ENCODE measurements around the gene TMEM232.
A peak's percentile ranks its signal among the peaks of the same experiment; 100 is the strongest.

Gene TMEM232

GRCh38 chr5:110630350-110630749 lies 96.1 kb downstream of the TMEM232 start:
- Histone ChIP-seq H3K36me3 (ENCODE audit: insufficient read depth, low read length) (no peaks in the 10 kb centered on the region), H3K4me3 (ENCODE audit: low read depth, low read length, poor library complexity, severe bottlenecking) (no peak overlapping the region), H3K4me2 (ENCODE audit: low read length) (no peak overlapping the region), H3K27ac (ENCODE audit: low read depth, low read length, poor library complexity, severe bottlenecking) (no peak overlapping the region), H3K9ac (ENCODE audit: low read length) (no peak overlapping the region), H3F3A (ENCODE audit: insufficient read depth, low read length) (no peaks in the 10 kb centered on the region), H3K9me3 (ENCODE audit: low read length) (no peaks in the 10 kb centered on the region; the same call in 1 of the 2 replicates), H3K79me2 (ENCODE audit: insufficient read depth, low read length) (no peaks in the 10 kb centered on the region), H3K27me3 (ENCODE audit: insufficient read depth, low read length) (no peaks in the 10 kb centered on the region), H3K4me1 (ENCODE audit: insufficient read depth, low read length, severe bottlenecking) (peaks cover 9% of the 10 kb centered on the region), H2AFZ (ENCODE audit: low read length) (no peak overlapping the region), H4K20me1 (ENCODE audit: insufficient read depth, low read length) (no peaks in the 10 kb centered on the region), H3K9me2 (ENCODE audit: low read depth, low read length) (no peaks in the 10 kb centered on the region)
- TF ChIP-seq CTCF (IDR thresholded peaks at IDR 0.05; ENCODE audit: low read length): no peak
- TF ChIP-seq EZH2 (IDR thresholded peaks at IDR 0.05; ENCODE audit: borderline replicate concordance, low read length): no peak

GRCh38 chr5:110625376-110625999 lies 101.0 kb downstream of the TMEM232 start:
- H3K4me1 ChIP-seq (ENCODE audit: insufficient read depth, low read length, severe bottlenecking): peaks cover 13% of the 10 kb centered on the region
- H4K20me1 ChIP-seq (ENCODE audit: insufficient read depth, low read length): no peaks in the 10 kb centered on the region
- H3K79me2 ChIP-seq (ENCODE audit: insufficient read depth, low read length): no peaks in the 10 kb centered on the region
- TF ChIP-seq EZH2 (IDR thresholded peaks at IDR 0.05; ENCODE audit: borderline replicate concordance, low read length): no peak
- TF ChIP-seq CTCF (IDR thresholded peaks at IDR 0.05; ENCODE audit: low read length): peak; percentile 69
- no peaks in the 10 kb centered on the region for H3K27me3 ChIP-seq (ENCODE audit: insufficient read depth, low read length)
- H3K27ac ChIP-seq (ENCODE audit: low read depth, low read length, poor library complexity, severe bottlenecking): no peak overlapping the region
- H3K9me3 ChIP-seq (ENCODE audit: low read length): no peaks in the 10 kb centered on the region
- H3K9ac ChIP-seq (ENCODE audit: low read length): no peak overlapping the region
- H3F3A ChIP-seq (ENCODE audit: insufficient read depth, low read length): no peaks in the 10 kb centered on the region
- H2AFZ ChIP-seq (ENCODE audit: low read length): no peak overlapping the region
- H3K4me2 ChIP-seq (ENCODE audit: low read length): no peak overlapping the region
- no peaks in the 10 kb centered on the region for H3K9me2 ChIP-seq (ENCODE audit: low read depth, low read length)
- no peak overlapping the region for H3K4me3 ChIP-seq (ENCODE audit: low read depth, low read length, poor library complexity, severe bottlenecking)
- H3K36me3 ChIP-seq (ENCODE audit: insufficient read depth, low read length): no peaks in the 10 kb centered on the region

GRCh38 chr5:110623874-110624273 lies 102.6 kb downstream of the TMEM232 start:
- peaks cover 5% of the 10 kb centered on the region for H3K4me1 ChIP-seq (ENCODE audit: insufficient read depth, low read length, severe bottlenecking)
- no peaks in the 10 kb centered on the region for H4K20me1 ChIP-seq (ENCODE audit: insufficient read depth, low read length)
- H3K9me2 ChIP-seq (ENCODE audit: low read depth, low read length): no peaks in the 10 kb centered on the region
- H3K27ac ChIP-seq (ENCODE audit: low read depth, low read length, poor library complexity, severe bottlenecking): no peak overlapping the region
- peak overlapping the region; percentile 42; the same call in 1 of the 2 replicates for H2AFZ ChIP-seq (ENCODE audit: low read length)
- no peak overlapping the region for H3K4me3 ChIP-seq (ENCODE audit: low read depth, low read length, poor library complexity, severe bottlenecking)
- no peaks in the 10 kb centered on the region for H3K27me3 ChIP-seq (ENCODE audit: insufficient read depth, low read length)
- H3K79me2 ChIP-seq (ENCODE audit: insufficient read depth, low read length): no peaks in the 10 kb centered on the region
- no peaks in the 10 kb centered on the region for H3F3A ChIP-seq (ENCODE audit: insufficient read depth, low read length)
- H3K4me2 ChIP-seq (ENCODE audit: low read length): no peak overlapping the region
- no peaks in the 10 kb centered on the region for H3K36me3 ChIP-seq (ENCODE audit: insufficient read depth, low read length)
- H3K9me3 ChIP-seq (ENCODE audit: low read length): no peaks in the 10 kb centered on the region
- H3K9ac ChIP-seq (ENCODE audit: low read length): no peak overlapping the region
- TF ChIP-seq EZH2 (IDR thresholded peaks at IDR 0.05; ENCODE audit: borderline replicate concordance, low read length) (no peak), CTCF (IDR thresholded peaks at IDR 0.05; ENCODE audit: low read length) (no peak)

All from OCI-LY1 (cell line).